ENCODE data around the gene PTGR3. TPM values are rescaled to one million over a fixed set of nuclear protein-coding genes. Genes with fewer than 3 reads are reported as not detected.

The PTGR3 gene
- total and polyA plus RNA-seq, 12 donors: 8.8 to 40.2 (median 19.3) TPM

- 82 to 86% (median 83%) methylated on average over 12 of the region's 12 CpGs for WGBS, 4 donors
These were observed 6.0 kb upstream of the PTGR3 start for GRCh38 chr18:75214766-75215510.

GRCh38 chr18:75214332-75214690, 5.4 kb upstream of the PTGR3 start:
- H3K4me3 ChIP-seq: no peak overlapping the region
- H3K9me3 ChIP-seq (replicated peaks in 1 of 3): no peaks in the 10 kb centered on the region
- peaks cover 20 to 33% of the 10 kb centered on the region in 2 donors for H3K4me1 ChIP-seq (replicated peaks in 1 of 2)
- no peaks in the 10 kb centered on the region for H3K27me3 ChIP-seq
- no peaks in the 10 kb centered on the region for H3K36me3 ChIP-seq (replicated peaks in 1 of 2)
- TF ChIP-seq CTCF (IDR thresholded peaks at IDR 0.05): no peak
- no peak for TF ChIP-seq POLR2A (IDR thresholded peaks at IDR 0.05)
- WGBS, 4 donors: 71 to 80% (median 76%) methylated on average over 5 of the region's 5 CpGs
- intact Hi-C loops (cut with DNase I): loop anchor here in 1 of 2 donors (5.0 kb wide), 1 partner anchor 33 kb away; no protein-coding TSS in a partner anchor
- no peak for DNase-seq
- H3K27ac ChIP-seq: peak overlapping the region in 1 of 5 donors; percentile 90

More at GRCh38 chr18:75214766-75215510, 6.0 kb upstream of the PTGR3 start:
- H3K27ac ChIP-seq: no peak overlapping the region
- peaks cover 20 to 32% of the 10 kb centered on the region in 2 donors for H3K4me1 ChIP-seq (replicated peaks in 1 of 2)
- DNase-seq: no peak
- no peaks in the 10 kb centered on the region for H3K9me3 ChIP-seq (replicated peaks in 1 of 3)
- no peaks in the 10 kb centered on the region for H3K27me3 ChIP-seq
- intact Hi-C loops (cut with DNase I): loop anchor here in 1 of 2 donors (5.0 kb wide), 1 partner anchor 32 kb away; no protein-coding TSS in a partner anchor
- H3K4me3 ChIP-seq: no peak overlapping the region
- H3K36me3 ChIP-seq (replicated peaks in 1 of 2): no peaks in the 10 kb centered on the region
- TF ChIP-seq POLR2A (IDR thresholded peaks at IDR 0.05): no peak
- TF ChIP-seq CTCF (IDR thresholded peaks at IDR 0.05): no peak

GRCh38 chr18:75213611-75214331, 4.8 kb upstream of the PTGR3 start:
- intact Hi-C loops (cut with DNase I): loop anchor here in 1 of 2 donors (5.0 kb wide), 1 partner anchor 34 kb away; no protein-coding TSS in a partner anchor
- Histone ChIP-seq H3K27ac (peak overlapping the region in 1 of 5 donors; percentile 90), H3K9me3 (replicated peaks in 1 of 3) (no peaks in the 10 kb centered on the region), H3K4me1 (replicated peaks in 1 of 2) (peaks cover 20 to 33% of the 10 kb centered on the region in 2 donors), H3K27me3 (no peaks in the 10 kb centered on the region), H3K36me3 (replicated peaks in 1 of 2) (no peaks in the 10 kb centered on the region), H3K4me3 (peak overlapping the region in 1 of 4 donors; percentile 89)
- 32 to 42% (median 37%) methylated on average over 5 of the region's 5 CpGs for WGBS, 4 donors
- no peak for TF ChIP-seq CTCF (IDR thresholded peaks at IDR 0.05)
- TF ChIP-seq POLR2A (IDR thresholded peaks at IDR 0.05): no peak
- no peak for DNase-seq

- Histone ChIP-seq H3K27ac (peak overlapping the region in 2 of 5 donors; percentile 36 to 90), H3K9me3 (replicated peaks in 1 of 3) (no peaks in the 10 kb centered on the region), H3K4me3 (peak overlapping the region in 1 of 4 donors; percentile 89), H3K36me3 (replicated peaks in 1 of 2) (no peaks in the 10 kb centered on the region), H3K27me3 (no peaks in the 10 kb centered on the region), H3K4me1 (replicated peaks in 1 of 2) (peaks cover 20 to 31% of the 10 kb centered on the region in 2 donors)
- no peak for DNase-seq
- intact Hi-C loops (cut with DNase I): loop anchor here in 1 of 2 donors (5.0 kb wide), 1 partner anchor 35 kb away; no protein-coding TSS in a partner anchor
- no peak for TF ChIP-seq CTCF (IDR thresholded peaks at IDR 0.05)
- TF ChIP-seq POLR2A (IDR thresholded peaks at IDR 0.05): no peak
- 21 to 31% (median 24%) methylated on average over 5 of the region's 5 CpGs for WGBS, 4 donors
These were observed 3.8 kb upstream of the PTGR3 start for GRCh38 chr18:75212751-75213090.
